Cardiac muscle cell (in vitro differentiated cells and primary cell): ENCODE measurements around the gene CPS1. TPM values are rescaled to one million over a fixed set of nuclear protein-coding genes. Genes with fewer than 3 reads are reported as not detected.
A peak's percentile ranks its signal among the peaks of the same experiment; 100 is the strongest.

Experiments used
- DNase-seq, 2 donors: peaks; one replicate each; pipeline versions ENCODE4 v3.0.0 to v3.0.0-alpha.2; 2010 to 2017; ENCODE audit warnings: low read depth in 1 of 2, low spot score in 1 of 2
- H3K27ac ChIP-seq: fragments of 200-600 bp; sonication (generic); 2 replicates; pipeline ENCODE4 v1.5.1; 2016
- H3K27me3 ChIP-seq: fragments of 200-600 bp; sonication (generic); 2 replicates; pipeline ENCODE4 v1.6.0; 2016; ENCODE audit warnings: control low read depth
- H3K36me3 ChIP-seq: fragments of 200-600 bp; sonication (generic); 2 replicates; pipeline ENCODE4 v1.5.1; 2016; ENCODE audit warnings: control low read depth
- H3K4me1 ChIP-seq: fragments of 200-600 bp; sonication (generic); 2 replicates; pipeline ENCODE4 v1.8.1; 2017; ENCODE audit warnings: low read depth, mild to moderate bottlenecking, mixed run types
- H3K4me3 ChIP-seq: fragments of 200-600 bp; sonication (generic); 2 replicates; pipeline ENCODE4 v1.5.1; 2016; ENCODE audit warnings: mild to moderate bottlenecking
- H3K9me3 ChIP-seq: fragments of 200-600 bp; sonication (generic); 2 replicates; pipeline ENCODE4 v1.5.1; 2017; ENCODE audit warnings: low read depth, mild to moderate bottlenecking, control low read depth
- CTCF ChIP-seq: IDR thresholded peaks from 2 replicates; pipeline ENCODE4 v1.5.1; 2012; ENCODE audit warnings: low read depth, mild to moderate bottlenecking, low read length
- polyA plus RNA-seq: library from polyadenylated mRNA; unstranded; fragments of >200 nt; fragmentation: Nextera tagmentation; extraction: Ambion mirVana; gene quantifications from 2 replicates; pipeline ENCODE4 v1.2.1, GENCODE V29; 2016
- total RNA-seq: library from RNA; depleted of rRNA; stranded (reverse); fragments of >200 nt; gene quantifications from 2 replicates; pipeline ENCODE4 v1.2.3, GENCODE V29; 2016

Gene CPS1
- total and polyA plus RNA-seq, 2 experiments from 2014 or later: 172 to 193 TPM

DNA sequence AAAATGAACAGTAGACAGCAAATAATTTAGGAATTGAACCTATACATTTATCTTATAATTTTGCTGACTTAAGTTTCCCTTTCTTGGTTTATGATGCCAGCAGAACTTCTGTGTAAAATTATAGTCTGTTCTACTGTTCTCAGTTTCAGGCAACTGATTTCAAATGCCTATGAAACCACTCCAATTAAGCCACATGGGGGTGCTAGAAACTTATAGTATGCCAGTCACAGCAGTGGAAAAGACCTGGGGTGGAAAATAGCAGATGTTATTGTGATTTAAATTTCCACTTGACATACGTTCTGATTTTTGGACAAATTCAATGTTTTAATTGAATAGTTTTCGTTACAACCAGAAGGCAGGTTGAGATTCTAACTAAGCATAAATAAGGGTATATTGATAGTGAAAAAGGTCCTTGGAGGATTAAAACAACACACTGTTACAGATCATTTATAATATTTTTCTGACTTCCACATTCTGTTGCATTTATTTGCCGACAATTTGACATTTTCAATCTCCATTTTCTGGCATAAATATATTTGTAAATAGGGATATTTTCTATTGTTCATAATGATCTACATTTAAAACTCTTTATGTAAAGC is 61.4 kb downstream of the CPS1 start:
- peaks cover 34% of the 10 kb centered on the region for H3K4me1 ChIP-seq
- no peaks in the 10 kb centered on the region for H3K9me3 ChIP-seq
- peak; percentile 66 for TF ChIP-seq CTCF
- peak overlapping the region; percentile 65 for H3K27ac ChIP-seq
- no peaks in the 10 kb centered on the region for H3K27me3 ChIP-seq
- no peak overlapping the region for H3K4me3 ChIP-seq
- H3K36me3 ChIP-seq: no peaks in the 10 kb centered on the region
- peak; percentile 57 to 79 for DNase-seq

GRCh38 chr2:210620456-210620855 is 64.1 kb downstream of the CPS1 start:
- no peak for TF ChIP-seq CTCF
- no peak overlapping the region for H3K4me3 ChIP-seq
- no peaks in the 10 kb centered on the region for H3K27me3 ChIP-seq
- peaks cover 28% of the 10 kb centered on the region for H3K4me1 ChIP-seq
- DNase-seq: peak in 1 of 2 donors; percentile 9
- H3K9me3 ChIP-seq: no peaks in the 10 kb centered on the region
- H3K36me3 ChIP-seq: no peaks in the 10 kb centered on the region
- no peak overlapping the region for H3K27ac ChIP-seq

GRCh38 chr2:210623506-210623905 is 67.1 kb downstream of the CPS1 start:
- H3K9me3 ChIP-seq: no peaks in the 10 kb centered on the region
- H3K27ac ChIP-seq: peak overlapping the region; percentile 42
- no peak for TF ChIP-seq CTCF
- peaks cover 27% of the 10 kb centered on the region for H3K4me1 ChIP-seq
- DNase-seq: no peak
- no peak overlapping the region for H3K4me3 ChIP-seq
- no peaks in the 10 kb centered on the region for H3K27me3 ChIP-seq
- no peaks in the 10 kb centered on the region for H3K36me3 ChIP-seq

GRCh38 chr2:210626849-210627248 is 70.5 kb downstream of the CPS1 start:
- no peak for TF ChIP-seq CTCF
- H3K36me3 ChIP-seq: no peaks in the 10 kb centered on the region
- peak overlapping the region; percentile 95 for H3K27ac ChIP-seq
- H3K4me1 ChIP-seq: peaks cover 40% of the 10 kb centered on the region
- no peak overlapping the region for H3K4me3 ChIP-seq
- H3K9me3 ChIP-seq: no peaks in the 10 kb centered on the region
- peak; percentile 5 to 32 for DNase-seq
- no peaks in the 10 kb centered on the region for H3K27me3 ChIP-seq

DNA sequence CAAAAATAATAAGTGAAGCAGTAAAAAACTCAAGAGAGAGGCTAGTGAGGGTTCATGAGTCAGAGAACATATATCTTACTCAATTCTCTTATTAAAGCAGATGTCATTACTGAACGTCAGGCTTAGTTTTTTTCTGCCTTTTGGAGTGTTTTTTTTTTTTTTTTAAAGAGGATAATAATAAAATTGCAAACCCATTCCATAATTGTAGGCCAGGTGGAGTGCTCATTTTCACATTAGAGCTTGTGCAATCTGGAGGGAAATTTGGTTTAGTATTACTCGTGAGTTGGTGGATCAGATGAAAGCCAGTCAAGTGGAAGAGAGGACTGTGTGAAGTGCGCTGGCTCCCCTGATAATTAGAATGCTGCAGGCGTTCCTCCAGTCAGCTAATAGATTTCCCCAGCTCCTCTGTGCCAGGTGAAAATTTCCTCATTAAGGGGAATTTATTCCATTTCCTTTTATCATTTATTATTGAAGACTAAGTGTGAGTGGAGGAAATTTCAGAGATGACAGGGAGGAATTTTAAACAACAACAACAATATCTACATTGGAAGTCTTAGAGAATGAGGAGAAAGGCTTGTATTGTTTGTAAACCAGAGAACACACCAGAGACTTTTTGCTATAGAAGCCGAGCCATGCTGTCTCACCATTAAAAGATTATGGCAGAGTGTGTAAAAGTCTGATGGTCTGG is 74.6 kb downstream of the CPS1 start:
- no peaks in the 10 kb centered on the region for H3K9me3 ChIP-seq
- no peak for TF ChIP-seq CTCF
- DNase-seq: peak in 1 of 2 donors; percentile 43

More for the DNA sequence above, 74.6 kb downstream of the CPS1 start:
- no peaks in the 10 kb centered on the region for H3K36me3 ChIP-seq
- peaks cover 71% of the 10 kb centered on the region for H3K4me1 ChIP-seq
- no peaks in the 10 kb centered on the region for H3K27me3 ChIP-seq
- peak overlapping the region; percentile 82 for H3K27ac ChIP-seq
- H3K4me3 ChIP-seq: no peak overlapping the region
